Spleen (tissue), 7 donors: ENCODE results near the gene SRGAP1.

ENCODE experiments used
- CTCF ChIP-seq, 11 experiments: fragments of 200-600 bp in 7 of 11; fragments of 450-650 bp in 4 of 11; sonication (generic) in 4 of 11; IDR thresholded peaks in 8 of 11; conservative IDR thresholded peaks in 3 of 11; 1 replicate in 7 of 11; 2 replicates in 4 of 11; pipeline versions ENCODE4 v1.4.0 to v1.8.0; 2016 to 2021; ENCODE audit warnings: antibody characterized with exemption in 11 of 11, inconsistent platforms in 4 of 11, mild to moderate bottlenecking in 1 of 11
- POLR2A ChIP-seq, 3 donors: fragments of 450-650 bp; IDR thresholded peaks; one replicate each; pipeline ENCODE4 v1.5.1; 2017; ENCODE audit warnings: antibody characterized with exemption in 3 of 3, mild to moderate bottlenecking in 1 of 3
- POLR2AphosphoS5 ChIP-seq, 3 donors: sonication (generic); formaldehyde crosslinking; IDR thresholded peaks; one replicate each; pipeline ENCODE4 v1.5.1; 2017; ENCODE audit warnings: antibody characterized with exemption in 3 of 3
- donor health status: DM: no; HTN: no; CAD: no; lungs with moderate emphysema.
- donor health status: DM: no; HTN: no; CAD: no.
- donor health status: DM: no; HTN: no; CAD: no.

GRCh38 chr12:63990828-63991547 is 146.5 kb downstream of the SRGAP1 start:
- TF ChIP-seq CTCF (IDR thresholded peaks at IDR 0.05 in 8 of 11, conservative IDR thresholded peaks at IDR 0.05 in 3 of 11), result no peak
- no peak for TF ChIP-seq POLR2A (IDR thresholded peaks at IDR 0.05)
- TF ChIP-seq POLR2AphosphoS5 (IDR thresholded peaks at IDR 0.05), result no peak
